H1 (cell line): ENCODE measurements around the gene TRNP1. TPM values are rescaled to one million over a fixed set of nuclear protein-coding genes. Genes with fewer than 3 reads are reported as not detected.

Experiments used
- CTCF ChIA-PET: fragments of 300-600 bp; sonication (Branson Sonifier 250); formaldehyde crosslinking; loops from one replicate; lab custom pipeline; 2021; ENCODE audit not compliant: partially characterized antibody; lab: Charles Lee
- POLR2A ChIA-PET: fragments of 300-600 bp; sonication (Branson Sonifier 250); formaldehyde crosslinking; loops from one replicate; lab custom pipeline; 2021; ENCODE audit warnings: inconsistent platforms; ENCODE audit not compliant: partially characterized antibody; lab: Charles Lee
- DNase-seq, 2 experiments: peaks; one replicate each; pipeline versions ENCODE4 v3.0.0 to v3.0.0-alpha.2; 2010 to 2022; ENCODE audit warnings: low spot score in 2 of 2, low read depth in 1 of 2, mixed read lengths in 1 of 2
- FAIRE-seq: peaks from 2 replicates; lab custom pipeline; 2011; peaks lifted over from hg19 to GRCh38; lab: Jason Lieb, UNC
- H2AFZ ChIP-seq: 2 replicates; pipeline ENCODE4 v1.8.1; 2012; ENCODE audit warnings: low read length, inconsistent platforms
- H2AK5ac ChIP-seq: 2 replicates; pipeline ENCODE4 v1.6.1; 2013; ENCODE audit warnings: low read depth, low read length
- H2BK120ac ChIP-seq: replicated peaks from 2 replicates; pipeline ENCODE3; 2013; ENCODE audit warnings: low read depth, low read length, inconsistent platforms
- H2BK12ac ChIP-seq: 2 replicates; pipeline ENCODE4 v1.6.1; 2013; ENCODE audit warnings: low read depth, low read length
- H2BK15ac ChIP-seq: 2 replicates; pipeline ENCODE4 v1.6.1; 2013; ENCODE audit warnings: low read length
- H2BK20ac ChIP-seq: 2 replicates; pipeline ENCODE4 v1.6.1; 2013; ENCODE audit warnings: low read length
- H2BK5ac ChIP-seq: 2 replicates; pipeline ENCODE4 v1.6.1; 2013; ENCODE audit warnings: low read depth, low read length
- H3K14ac ChIP-seq: 2 replicates; pipeline ENCODE4 v1.6.1; 2013; ENCODE audit warnings: inconsistent platforms; ENCODE audit not compliant: insufficient read length
- H3K18ac ChIP-seq: 2 replicates; pipeline ENCODE4 v1.6.1; 2013; ENCODE audit warnings: low read length; ENCODE audit errors: extremely low read depth
- H3K23ac ChIP-seq: 2 replicates; pipeline ENCODE4 v1.6.1; 2013; ENCODE audit warnings: inconsistent platforms; ENCODE audit not compliant: insufficient read length
- H3K23me2 ChIP-seq: 2 replicates; pipeline ENCODE4 v1.6.1; 2013; ENCODE audit warnings: low read depth, low read length
- H3K27ac ChIP-seq: 2 replicates; pipeline ENCODE4 v1.6.1; 2011; ENCODE audit warnings: low read depth, low read length, inconsistent platforms
- H3K27me3 ChIP-seq, 4 experiments: replicated peaks in 1 of 4; 1 replicate in 1 of 4; 2 replicates in 3 of 4; pipeline versions ENCODE4 v1.6.1 to v1.8.1; 2011 to 2013; ENCODE audit warnings: low read length in 3 of 4, mild to moderate bottlenecking in 3 of 4, inconsistent platforms in 2 of 4, mixed read lengths in 2 of 4, moderate library complexity in 1 of 4; ENCODE audit not compliant: control insufficient read depth in 3 of 4, insufficient read depth in 3 of 4; ENCODE audit errors: extremely low read depth in 1 of 4
- H3K36me3 ChIP-seq, 4 experiments: 2 replicates each; pipeline versions ENCODE4 v1.6.1 to v1.8.1; 2011 to 2013; ENCODE audit warnings: mild to moderate bottlenecking in 4 of 4, low read length in 3 of 4, moderate library complexity in 2 of 4, control low read depth in 1 of 4, inconsistent platforms in 1 of 4; ENCODE audit not compliant: insufficient read depth in 4 of 4, control insufficient read depth in 2 of 4
- H3K4ac ChIP-seq: replicated peaks from 2 replicates; pipeline ENCODE3; 2013; ENCODE audit warnings: low read length, low read depth, mixed read lengths, inconsistent platforms; ENCODE audit not compliant: insufficient read length
- H3K4me1 ChIP-seq, 4 experiments: replicated peaks in 1 of 4; 1 replicate in 1 of 4; 2 replicates in 3 of 4; pipeline versions ENCODE4 v1.6.1 to v1.8.1; 2011 to 2013; ENCODE audit warnings: low read length in 3 of 4, inconsistent platforms in 2 of 4, mixed read lengths in 1 of 4; ENCODE audit not compliant: insufficient read depth in 4 of 4, control insufficient read depth in 3 of 4
- H3K4me2 ChIP-seq, 2 experiments: 2 replicates each; pipeline versions ENCODE4 v1.6.1 to v1.8.1; 2011 to 2013; ENCODE audit warnings: low read depth in 2 of 2, low read length in 2 of 2, control low read depth in 1 of 2, inconsistent platforms in 1 of 2, mild to moderate bottlenecking in 1 of 2; ENCODE audit not compliant: insufficient read depth in 1 of 2
- H3K4me3 ChIP-seq, 4 experiments: fragments of 200-600, 300-600 bp in 1 of 4; sonication (generic), shearing (Covaris generic), sonication (Bioruptor Twin) in 1 of 4; 2 replicates each; pipeline versions ENCODE4 v1.5.1 to v1.8.1; 2011 to 2016; ENCODE audit warnings: low read length in 4 of 4, low read depth in 3 of 4, control low read depth in 2 of 4, inconsistent platforms in 2 of 4, mild to moderate bottlenecking in 2 of 4, mixed read lengths in 1 of 4, moderate library complexity in 1 of 4; ENCODE audit not compliant: insufficient read depth in 2 of 4; ENCODE audit errors: extremely low read depth in 1 of 4
- H3K56ac ChIP-seq: replicated peaks from 2 replicates; pipeline ENCODE3; 2013; ENCODE audit warnings: low read depth, mild to moderate bottlenecking, mixed read lengths, low read length, inconsistent platforms; ENCODE audit not compliant: insufficient read length
- H3K79me1 ChIP-seq: 2 replicates; pipeline ENCODE4 v1.6.1; 2013; ENCODE audit warnings: low read depth, low read length, control low read depth
- H3K79me2 ChIP-seq, 2 experiments: 2 replicates each; pipeline versions ENCODE4 v1.6.1 to v1.8.1; 2012 to 2013; ENCODE audit warnings: low read length in 2 of 2, mild to moderate bottlenecking in 2 of 2, inconsistent platforms in 1 of 2; ENCODE audit not compliant: insufficient read depth in 2 of 2, control insufficient read depth in 1 of 2
- H3K9ac ChIP-seq, 4 experiments: replicated peaks in 1 of 4; 1 replicate in 1 of 4; 2 replicates in 3 of 4; pipeline versions ENCODE4 v1.6.1 to v1.8.1; 2011 to 2013; ENCODE audit warnings: low read depth in 3 of 4, low read length in 3 of 4, control low read depth in 2 of 4, mild to moderate bottlenecking in 2 of 4, moderate library complexity in 2 of 4, inconsistent platforms in 1 of 4; ENCODE audit errors: extremely low read depth in 1 of 4
- H3K9me3 ChIP-seq, 2 experiments: 2 replicates each; pipeline versions ENCODE4 v1.6.1 to v1.8.1; 2012 to 2013; ENCODE audit warnings: mild to moderate bottlenecking in 2 of 2, moderate library complexity in 2 of 2, control low read depth in 1 of 2, inconsistent platforms in 1 of 2, low read depth in 1 of 2, low read length in 1 of 2, mixed read lengths in 1 of 2; ENCODE audit not compliant: insufficient read depth in 2 of 2
- H4K20me1 ChIP-seq, 2 experiments: replicated peaks in 1 of 2; 2 replicates each; pipeline versions ENCODE3 to v1.8.1; 2011 to 2013; ENCODE audit warnings: inconsistent platforms in 2 of 2, low read length in 2 of 2, mild to moderate bottlenecking in 1 of 2; ENCODE audit not compliant: insufficient read depth in 2 of 2, control insufficient read depth in 1 of 2
- H4K5ac ChIP-seq: 2 replicates; pipeline ENCODE4 v1.6.1; 2013; ENCODE audit warnings: low read length, low read depth, mixed read lengths, inconsistent platforms; ENCODE audit not compliant: insufficient read length
- H4K8ac ChIP-seq: 2 replicates; pipeline ENCODE4 v1.8.0; 2013; ENCODE audit warnings: mild to moderate bottlenecking, moderate library complexity, low read length, inconsistent platforms; ENCODE audit not compliant: insufficient read depth; ENCODE audit errors: extremely low read depth
- H4K91ac ChIP-seq: replicated peaks from 2 replicates; pipeline ENCODE3; 2013; ENCODE audit warnings: low read length, mixed read lengths, inconsistent platforms; ENCODE audit not compliant: insufficient read length
- HDAC2 ChIP-seq, 2 experiments: fragments of 300-600 bp in 1 of 2; sonication (generic) in 1 of 2; IDR thresholded peaks; 2 replicates each; pipeline ENCODE4 v1.6.1; 2011 to 2012; ENCODE audit warnings: low read depth in 2 of 2, low read length in 2 of 2, mild to moderate bottlenecking in 2 of 2, moderate library complexity in 2 of 2, borderline replicate concordance in 1 of 2, inconsistent platforms in 1 of 2
- KDM1A ChIP-seq: fragments of 200-600, 300-600 bp; sonication (generic); IDR thresholded peaks from 2 replicates; pipeline ENCODE4 v1.7.1; 2016; ENCODE audit warnings: mild to moderate bottlenecking, low read length, borderline replicate concordance
- PHF8 ChIP-seq: fragments of 200-600 bp; sonication (generic); conservative IDR thresholded peaks from 2 replicates; pipeline ENCODE4 v1.7.1; 2012; ENCODE audit warnings: low read depth, mild to moderate bottlenecking, inconsistent platforms, low read length, moderate library complexity
- WGBS, 2 experiments: shearing (Covaris generic) in 1 of 2; methylation state at CpG; one replicate each; pipeline versions ENCODE4 v1.1.6 to v1.1.7; 2013 to 2015; ENCODE audit warnings: low lambda C conversion rate in 2 of 2, mixed read lengths in 2 of 2, inconsistent platforms in 1 of 2, low coverage in 1 of 2, missing lambda C conversion rate in 1 of 2; ENCODE audit not compliant: insufficient replicate concordance in 2 of 2, insufficient coverage in 1 of 2, insufficient read length in 1 of 2; ENCODE audit errors: extremely low coverage in 1 of 2, missing lambda C conversion rate in 1 of 2; 5-methylcytosine and 5-hydroxymethylcytosine counted together
- polyA plus RNA-seq, 7 experiments: library from polyadenylated mRNA; depleted of rRNA in 3 of 7; stranded (reverse) in 5 of 7; unstranded in 2 of 7; fragments of >200 nt in 5 of 7; fragments of 200-250 nt in 2 of 7; gene quantifications; 1 replicate in 5 of 7; 2 replicates in 1 of 7; 4 replicates in 1 of 7; pipeline versions ENCODE4 v1.2.1 to v1.2.3, GENCODE V29; 2011 to 2013; ENCODE audit warnings: missing spikeins in 2 of 7, mixed read lengths in 2 of 7
- total RNA-seq: library from RNA; stranded (reverse); fragmentation: NEBNext Ultra II Directional; extraction: Animal tissue kit (Norgen Biotek cat#: 25700); gene quantifications from 2 replicates; pipeline ENCODE4 v1.2.1, GENCODE V29; 2021

Gene TRNP1
- total and polyA plus RNA-seq, 2 of the 8 experiments (the other 6 are each of a cell fraction or from before 2014, with no cell fraction given), result 51.7 to 102 TPM

DNA sequence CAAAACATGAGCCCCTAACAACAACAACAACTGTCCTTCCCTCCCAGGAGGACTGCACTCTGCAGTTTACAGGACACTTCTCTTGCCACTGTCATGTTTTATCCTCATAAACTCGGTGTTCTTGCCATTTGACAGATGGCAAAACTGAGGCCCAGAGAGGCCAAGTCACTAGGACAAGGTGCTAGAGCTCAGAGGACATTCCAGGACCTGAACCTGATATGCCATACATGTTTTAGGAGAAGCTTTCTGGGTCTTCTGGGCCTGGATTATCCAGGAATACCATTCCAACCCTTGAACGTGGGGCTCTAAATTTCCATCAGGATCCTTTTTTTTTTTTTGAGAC is 38.6 kb downstream of the TRNP1 start:
- no peaks in the 10 kb centered on the region; the same call in 1 of the 2 replicates for H3K23me2 ChIP-seq
- no peak overlapping the region for H2AFZ ChIP-seq
- FAIRE-seq (no peak), DNase-seq (no peak)
- H3K23ac ChIP-seq, result no peak overlapping the region
- H3K4me1 ChIP-seq, result peaks cover 16 to 28% (median 18%) of the 10 kb centered on the region in 4 experiments
- H2BK12ac ChIP-seq, result peak overlapping the region; percentile 96
- 73% methylated on average over 2 of the region's 2 CpGs; no CpG with 5 or more reads in 1 of the 2 experiments for WGBS, 2 experiments
- no peak overlapping the region for H3K56ac ChIP-seq
- no peak overlapping the region for H3K4ac ChIP-seq
- H2BK20ac ChIP-seq, result peak overlapping the region; percentile 80
- H3K79me1 ChIP-seq, result no peaks in the 10 kb centered on the region
- 0 out of 7 replicates have a peak overlapping the region, but pooled peaks of 1 of the 4 experiments have one; percentile 57 for H3K9ac ChIP-seq
- peak overlapping the region in 2 of 4 experiments; percentile 9 to 48; a peak in 3 of 8 replicates for H3K4me3 ChIP-seq
- CTCF ChIA-PET, result interaction anchor here (0.6 to 14.5 kb wide), 7 partner anchors 11 to 264 kb away, joined by 3 to 139 read pairs (median 5); partner anchors contain the start of gene TRNP1
- H3K18ac ChIP-seq, result peak overlapping the region; percentile 93
- H4K8ac ChIP-seq, result no peak overlapping the region
- H3K27me3 ChIP-seq, result no peaks in the 10 kb centered on the region
- peak overlapping the region; percentile 97; the same call in 1 of the 2 replicates for H2BK5ac ChIP-seq
- no peaks in the 10 kb centered on the region for H3K9me3 ChIP-seq
- H4K91ac ChIP-seq, result peak overlapping the region; percentile 94
- H3K79me2 ChIP-seq, result no peaks in the 10 kb centered on the region
- peak overlapping the region; percentile 77 for H3K27ac ChIP-seq
- peak overlapping the region; percentile 6 for H2BK15ac ChIP-seq
- POLR2A ChIA-PET, result interaction anchor here (1.0 to 58.9 kb wide), 8 partner anchors 9 to 334 kb away, joined by 3 to 1829 read pairs (median 3); partner anchors contain the start of genes TENT5B and TRNP1
- peak overlapping the region; percentile 84 for H2AK5ac ChIP-seq
- TF ChIP-seq HDAC2 (IDR thresholded peaks at IDR 0.05; ENCODE audit: borderline replicate concordance in 1 of 2, low read depth in 2 of 2, low read length in 2 of 2) (peak in 1 of 2 experiments; percentile 60; a peak in 1 of 4 replicates), KDM1A (peak; percentile 94), PHF8 (no peak)
- TF ChIP-seq, all 59 proteins: peak for 2
- Histone ChIP-seq H3K4me2 (peak overlapping the region; percentile 60 to 62), H4K20me1 (no peaks in the 10 kb centered on the region), H4K5ac (no peak overlapping the region), H3K36me3 (no peaks in the 10 kb centered on the region), H3K14ac (no peak overlapping the region), H2BK120ac (no peak overlapping the region)
